ENCODE results near the gene CACNA2D3. TPM values are rescaled to one million over a fixed set of nuclear protein-coding genes. Genes with fewer than 3 reads are reported as not detected.
A peak's percentile ranks its signal among the peaks of the same experiment; 100 is the strongest.

The CACNA2D3 gene
- total and polyA plus RNA-seq, 9 donors = 1.4 to 3.1 (median 2.3) TPM

- Histone ChIP-seq H3K27ac (ENCODE audit: low read length) (no peak overlapping the region), H3K36me3 (ENCODE audit: control insufficient read depth, insufficient read depth, low read length) (no peaks in the 10 kb centered on the region), H3K27me3 (ENCODE audit: control insufficient read depth, insufficient read depth, low read length) (no peaks in the 10 kb centered on the region), H3K4me3 (ENCODE audit: low read length) (no peak overlapping the region), H3K4me1 (ENCODE audit: control insufficient read depth, insufficient read depth, low read length) (no peaks in the 10 kb centered on the region), H3K9me3 (replicated peaks; ENCODE audit: control insufficient read depth, low read depth, low read length) (no peaks in the 10 kb centered on the region)
- no CpG with 5 or more reads among the region's 1 CpG for WGBS (ENCODE audit: insufficient coverage)
- DNase-seq = no peak
Measured at GRCh38 chr3:54800478-54800877, 678.1 kb downstream of the CACNA2D3 start.

GRCh38 chr3:54801977-54802376 is 679.6 kb downstream of the CACNA2D3 start:
- H3K4me3 ChIP-seq (ENCODE audit: low read length) = no peak overlapping the region
- no peak for DNase-seq

GRCh38 chr3:54810401-54810800 is 688.0 kb downstream of the CACNA2D3 start:
- Histone ChIP-seq H3K27ac (ENCODE audit: low read length) (no peak overlapping the region), H3K36me3 (ENCODE audit: control insufficient read depth, insufficient read depth, low read length) (no peaks in the 10 kb centered on the region), H3K4me1 (ENCODE audit: control insufficient read depth, insufficient read depth, low read length) (no peaks in the 10 kb centered on the region), H3K4me3 (ENCODE audit: low read length) (no peak overlapping the region), H3K27me3 (ENCODE audit: control insufficient read depth, insufficient read depth, low read length) (no peaks in the 10 kb centered on the region), H3K9me3 (replicated peaks; ENCODE audit: control insufficient read depth, low read depth, low read length) (no peaks in the 10 kb centered on the region)
- DNase-seq = peak; percentile 39
- 20% methylated on average over 1 of the region's 3 CpGs for WGBS (ENCODE audit: insufficient coverage)

More at GRCh38 chr3:54801977-54802376, 679.6 kb downstream of the CACNA2D3 start:
- H3K4me1 ChIP-seq (ENCODE audit: control insufficient read depth, insufficient read depth, low read length) = no peaks in the 10 kb centered on the region
- no peaks in the 10 kb centered on the region for H3K27me3 ChIP-seq (ENCODE audit: control insufficient read depth, insufficient read depth, low read length)
- H3K36me3 ChIP-seq (ENCODE audit: control insufficient read depth, insufficient read depth, low read length) = no peaks in the 10 kb centered on the region
- no peaks in the 10 kb centered on the region for H3K9me3 ChIP-seq (replicated peaks; ENCODE audit: control insufficient read depth, low read depth, low read length)
- H3K27ac ChIP-seq (ENCODE audit: low read length) = no peak overlapping the region

GRCh38 chr3:54814224-54814623 is 691.9 kb downstream of the CACNA2D3 start:
- Histone ChIP-seq H3K27me3 (ENCODE audit: control insufficient read depth, insufficient read depth, low read length) (no peaks in the 10 kb centered on the region), H3K4me1 (ENCODE audit: control insufficient read depth, insufficient read depth, low read length) (no peaks in the 10 kb centered on the region), H3K27ac (ENCODE audit: low read length) (no peak overlapping the region), H3K9me3 (replicated peaks; ENCODE audit: control insufficient read depth, low read depth, low read length) (no peaks in the 10 kb centered on the region), H3K4me3 (ENCODE audit: low read length) (no peak overlapping the region), H3K36me3 (ENCODE audit: control insufficient read depth, insufficient read depth, low read length) (no peaks in the 10 kb centered on the region)
- WGBS (ENCODE audit: insufficient coverage) = 75% methylated on average over 2 of the region's 3 CpGs
- no peak for DNase-seq

GRCh38 chr3:54817628-54818027 is 695.3 kb downstream of the CACNA2D3 start:
- no peaks in the 10 kb centered on the region for H3K9me3 ChIP-seq (replicated peaks; ENCODE audit: control insufficient read depth, low read depth, low read length)
- H3K36me3 ChIP-seq (ENCODE audit: control insufficient read depth, insufficient read depth, low read length) = no peaks in the 10 kb centered on the region
- H3K4me1 ChIP-seq (ENCODE audit: control insufficient read depth, insufficient read depth, low read length) = peaks cover 5% of the 10 kb centered on the region
- H3K27me3 ChIP-seq (ENCODE audit: control insufficient read depth, insufficient read depth, low read length) = no peaks in the 10 kb centered on the region
- DNase-seq = no peak
- no CpG with 5 or more reads among the region's 1 CpG for WGBS (ENCODE audit: insufficient coverage)
- H3K27ac ChIP-seq (ENCODE audit: low read length) = no peak overlapping the region
- H3K4me3 ChIP-seq (ENCODE audit: low read length) = no peak overlapping the region

- Histone ChIP-seq H3K4me1 (ENCODE audit: control insufficient read depth, insufficient read depth, low read length) (peaks cover 5% of the 10 kb centered on the region), H3K9me3 (replicated peaks; ENCODE audit: control insufficient read depth, low read depth, low read length) (no peaks in the 10 kb centered on the region), H3K27me3 (ENCODE audit: control insufficient read depth, insufficient read depth, low read length) (no peaks in the 10 kb centered on the region), H3K36me3 (ENCODE audit: control insufficient read depth, insufficient read depth, low read length) (no peaks in the 10 kb centered on the region), H3K4me3 (ENCODE audit: low read length) (no peak overlapping the region), H3K27ac (ENCODE audit: low read length) (no peak overlapping the region)
- DNase-seq = no peak
- WGBS (ENCODE audit: insufficient coverage) = no CpG with 5 or more reads among the region's 2 CpGs
Measured at GRCh38 chr3:54818486-54818885, 696.1 kb downstream of the CACNA2D3 start.

GRCh38 chr3:54818942-54819341 is 696.6 kb downstream of the CACNA2D3 start:
- DNase-seq = no peak
- no peak overlapping the region for H3K4me3 ChIP-seq (ENCODE audit: low read length)
- H3K4me1 ChIP-seq (ENCODE audit: control insufficient read depth, insufficient read depth, low read length) = peaks cover 5% of the 10 kb centered on the region
- H3K27ac ChIP-seq (ENCODE audit: low read length) = no peak overlapping the region
- no peaks in the 10 kb centered on the region for H3K9me3 ChIP-seq (replicated peaks; ENCODE audit: control insufficient read depth, low read depth, low read length)
- WGBS (ENCODE audit: insufficient coverage) = 100% methylated on average over 1 of the region's 1 CpG
- H3K36me3 ChIP-seq (ENCODE audit: control insufficient read depth, insufficient read depth, low read length) = no peaks in the 10 kb centered on the region
- no peaks in the 10 kb centered on the region for H3K27me3 ChIP-seq (ENCODE audit: control insufficient read depth, insufficient read depth, low read length)

GRCh38 chr3:54819946-54820345 is 697.6 kb downstream of the CACNA2D3 start:
- DNase-seq = peak; percentile 65
- no CpG with 5 or more reads among the region's 5 CpGs for WGBS (ENCODE audit: insufficient coverage)
- no peak overlapping the region for H3K4me3 ChIP-seq (ENCODE audit: low read length)
- H3K27me3 ChIP-seq (ENCODE audit: control insufficient read depth, insufficient read depth, low read length) = no peaks in the 10 kb centered on the region
- peak overlapping the region; percentile 15 for H3K27ac ChIP-seq (ENCODE audit: low read length)
- H3K4me1 ChIP-seq (ENCODE audit: control insufficient read depth, insufficient read depth, low read length) = peaks cover 5% of the 10 kb centered on the region
- H3K36me3 ChIP-seq (ENCODE audit: control insufficient read depth, insufficient read depth, low read length) = no peaks in the 10 kb centered on the region
- H3K9me3 ChIP-seq (replicated peaks; ENCODE audit: control insufficient read depth, low read depth, low read length) = no peaks in the 10 kb centered on the region

- peaks cover 8% of the 10 kb centered on the region for H3K4me1 ChIP-seq (ENCODE audit: control insufficient read depth, insufficient read depth, low read length)
- no peaks in the 10 kb centered on the region for H3K27me3 ChIP-seq (ENCODE audit: control insufficient read depth, insufficient read depth, low read length)
- H3K27ac ChIP-seq (ENCODE audit: low read length) = no peak overlapping the region
- no peak overlapping the region for H3K4me3 ChIP-seq (ENCODE audit: low read length)
- WGBS (ENCODE audit: insufficient coverage) = no CpG with 5 or more reads among the region's 1 CpG
- H3K9me3 ChIP-seq (replicated peaks; ENCODE audit: control insufficient read depth, low read depth, low read length) = no peaks in the 10 kb centered on the region
- DNase-seq = peak; percentile 61
- H3K36me3 ChIP-seq (ENCODE audit: control insufficient read depth, insufficient read depth, low read length) = no peaks in the 10 kb centered on the region
Measured at GRCh38 chr3:54822206-54822605, 699.9 kb downstream of the CACNA2D3 start.

GRCh38 chr3:54826251-54826691 is 703.9 kb downstream of the CACNA2D3 start:
- Histone ChIP-seq H3K27me3 (ENCODE audit: control insufficient read depth, insufficient read depth, low read length) (no peaks in the 10 kb centered on the region), H3K27ac (ENCODE audit: low read length) (no peak overlapping the region), H3K4me3 (ENCODE audit: low read length) (no peak overlapping the region), H3K36me3 (ENCODE audit: control insufficient read depth, insufficient read depth, low read length) (no peaks in the 10 kb centered on the region), H3K9me3 (replicated peaks; ENCODE audit: control insufficient read depth, low read depth, low read length) (peaks cover 7% of the 10 kb centered on the region), H3K4me1 (ENCODE audit: control insufficient read depth, insufficient read depth, low read length) (peaks cover 6% of the 10 kb centered on the region)
- 57% methylated on average over 3 of the region's 3 CpGs for WGBS (ENCODE audit: insufficient coverage)
- peak; percentile 67 for DNase-seq

GRCh38 chr3:54827056-54827687 is 704.8 kb downstream of the CACNA2D3 start:
- no peak overlapping the region for H3K27ac ChIP-seq (ENCODE audit: low read length)
- peaks cover 7% of the 10 kb centered on the region for H3K9me3 ChIP-seq (replicated peaks; ENCODE audit: control insufficient read depth, low read depth, low read length)
- no peaks in the 10 kb centered on the region for H3K27me3 ChIP-seq (ENCODE audit: control insufficient read depth, insufficient read depth, low read length)
- WGBS (ENCODE audit: insufficient coverage) = 65% methylated on average over 7 of the region's 9 CpGs
- peaks cover 6% of the 10 kb centered on the region for H3K4me1 ChIP-seq (ENCODE audit: control insufficient read depth, insufficient read depth, low read length)
- no peaks in the 10 kb centered on the region for H3K36me3 ChIP-seq (ENCODE audit: control insufficient read depth, insufficient read depth, low read length)
- no peak overlapping the region for H3K4me3 ChIP-seq (ENCODE audit: low read length)
- DNase-seq = no peak

Data from muscle of leg (tissue), 11 donors.